Stimulated activated naive CD8-positive, alpha-beta T cell treated with anti-CD3 and anti-CD28 coated beads, Interleukin-15, Interleukin-2, amounts not matched to agents 100 ng/mL and 50 ng/mL, for 24 hours (primary cell): ENCODE results near the gene TTC19.
"Not testable (repeated sequence)": the region's sequence is repeated elsewhere in the genome, so short reads cannot be mapped to it uniquely, and the experiment has no call there.

Source experiments
- H3K27ac Mint-ChIP-seq: one replicate; pipeline ENCODE4 v1.8.0; 2021; ENCODE audit warnings: mild to moderate bottlenecking, mixed read lengths
- H3K27me3 Mint-ChIP-seq: one replicate; pipeline ENCODE4 v1.8.0; 2021; ENCODE audit warnings: mixed read lengths
- H3K36me3 Mint-ChIP-seq: one replicate; pipeline ENCODE4 v1.8.0; 2021; ENCODE audit warnings: low read depth, mixed read lengths
- H3K4me1 Mint-ChIP-seq: one replicate; pipeline ENCODE4 v1.8.0; 2021; ENCODE audit warnings: low read depth, mixed read lengths
- H3K4me3 Mint-ChIP-seq: one replicate; pipeline ENCODE4 v1.8.0; 2021; ENCODE audit warnings: mild to moderate bottlenecking, mixed read lengths
- H3K9me3 Mint-ChIP-seq: one replicate; pipeline ENCODE4 v1.8.0; 2021; ENCODE audit warnings: mixed read lengths

TTC19 gene

DNA sequence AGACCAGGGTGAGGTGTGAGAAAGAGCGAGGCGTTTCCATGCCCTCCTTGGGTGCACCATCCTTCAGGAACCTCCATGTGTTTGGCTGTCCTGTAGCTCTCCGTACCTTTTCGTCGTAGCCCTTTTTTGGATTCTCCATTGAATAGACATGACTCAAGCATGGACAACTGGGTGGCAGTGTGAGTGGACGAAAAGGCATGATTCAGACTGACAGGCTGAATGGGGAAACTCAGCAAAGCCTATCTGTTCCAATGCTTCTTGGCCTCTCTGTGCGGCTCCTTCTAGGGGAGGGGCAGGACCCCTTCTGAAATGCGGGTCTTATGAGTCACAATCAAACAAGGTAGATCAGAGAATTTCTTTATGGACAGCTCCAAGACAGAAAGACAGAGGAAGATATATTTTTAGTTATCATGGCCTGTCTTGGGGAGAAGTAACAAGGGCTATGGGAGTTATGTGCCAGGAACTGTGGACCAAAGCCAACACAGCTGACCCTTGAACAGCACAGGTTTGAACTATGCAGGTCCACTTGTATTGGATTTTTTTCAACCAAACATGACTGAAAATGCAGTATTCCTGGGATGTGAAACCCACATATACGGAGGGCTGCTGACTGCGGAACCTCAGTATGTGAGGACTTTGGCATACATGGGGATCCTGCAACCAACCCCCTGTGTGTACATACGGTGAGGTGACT is 31.8 kb upstream of the TTC19 start:
- H3K4me3 Mint-ChIP-seq, result no peak overlapping the region
- H3K9me3 Mint-ChIP-seq, result no peaks in the 10 kb centered on the region
- H3K27me3 Mint-ChIP-seq, result peaks cover 3% of the 10 kb centered on the region
- H3K27ac Mint-ChIP-seq, result no peak overlapping the region
- H3K4me1 Mint-ChIP-seq, result peaks cover 6% of the 10 kb centered on the region
- H3K36me3 Mint-ChIP-seq, result no peaks in the 10 kb centered on the region

DNA sequence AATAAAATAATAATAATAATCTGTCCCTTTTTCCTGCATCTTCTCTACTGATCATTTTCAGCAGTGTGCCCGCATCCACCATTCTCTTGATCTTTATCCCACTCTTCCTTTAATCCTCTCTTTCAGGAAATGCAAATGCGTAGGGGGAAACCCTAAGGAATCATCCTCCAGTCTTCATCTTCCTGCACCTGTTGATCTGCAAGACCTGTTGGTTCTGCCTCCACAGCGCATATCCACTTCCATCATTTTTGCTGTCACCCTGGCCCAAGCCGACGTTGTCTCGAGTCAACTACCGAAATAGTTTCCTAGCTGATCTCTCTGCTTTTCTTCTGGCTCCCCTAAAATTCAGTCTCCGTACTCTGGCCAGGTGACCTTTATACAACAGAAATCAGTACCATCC is 30.2 kb upstream of the TTC19 start:
- Mint-ChIP-seq H3K27me3 (peaks cover 3% of the 10 kb centered on the region), H3K9me3 (no peaks in the 10 kb centered on the region), H3K36me3 (no peaks in the 10 kb centered on the region), H3K4me1 (peaks cover 11% of the 10 kb centered on the region), H3K27ac (no peak overlapping the region), H3K4me3 (no peak overlapping the region)

DNA sequence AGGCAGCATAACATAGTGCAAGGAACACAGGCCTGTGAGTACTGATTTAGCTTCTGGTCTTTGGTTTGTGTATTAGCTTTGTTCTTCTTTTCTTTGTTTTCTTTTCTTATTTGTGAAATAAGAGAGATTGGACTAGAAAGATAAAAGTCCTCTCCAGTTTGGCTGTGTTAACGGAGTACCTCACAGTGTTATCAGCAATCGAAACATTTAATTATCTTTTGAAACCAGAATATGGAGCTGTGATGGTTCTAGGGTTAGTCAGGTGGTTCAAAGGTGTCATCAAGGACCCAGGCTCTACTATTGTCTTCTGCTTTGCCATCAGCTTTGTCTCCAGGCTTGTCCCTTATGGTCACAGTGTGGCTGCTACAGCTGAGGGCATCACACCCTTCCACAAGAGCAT is 29.1 kb upstream of the TTC19 start:
- no peak overlapping the region for H3K27ac Mint-ChIP-seq
- H3K4me1 Mint-ChIP-seq, result peaks cover 11% of the 10 kb centered on the region
- no peaks in the 10 kb centered on the region for H3K9me3 Mint-ChIP-seq
- peaks cover 3% of the 10 kb centered on the region for H3K27me3 Mint-ChIP-seq
- H3K4me3 Mint-ChIP-seq, result no peak overlapping the region
- H3K36me3 Mint-ChIP-seq, result peaks cover 4% of the 10 kb centered on the region

DNA sequence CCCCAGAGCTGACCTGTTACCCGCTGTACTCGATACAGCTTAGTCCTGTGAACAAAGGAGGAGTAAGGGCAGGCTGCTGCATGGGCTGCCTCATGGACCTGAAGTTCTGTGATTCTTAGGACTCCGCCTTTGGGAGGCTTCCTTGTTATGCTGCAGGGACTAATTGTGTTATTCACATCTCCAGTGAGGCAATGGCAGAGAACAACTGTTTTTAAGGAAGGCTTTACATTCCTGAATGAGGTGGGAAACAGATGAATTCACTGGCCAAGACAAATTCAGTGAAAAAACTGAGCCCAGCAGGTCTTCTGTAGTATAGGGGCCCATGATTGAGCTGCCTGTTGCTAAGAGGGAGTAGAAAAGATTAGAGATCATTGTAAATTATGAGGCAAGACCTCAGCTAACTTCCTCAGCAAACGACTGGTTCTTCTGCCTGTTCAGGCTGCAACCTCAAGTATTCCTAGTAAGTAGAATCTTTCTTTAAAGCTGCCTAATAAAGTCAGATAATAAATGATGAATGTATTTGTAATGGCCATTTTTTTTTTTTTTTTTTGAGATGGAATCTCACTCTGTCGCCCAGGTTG is 28.4 kb upstream of the TTC19 start:
- no peak overlapping the region for H3K27ac Mint-ChIP-seq
- peaks cover 11% of the 10 kb centered on the region for H3K4me1 Mint-ChIP-seq
- H3K36me3 Mint-ChIP-seq, result peaks cover 4% of the 10 kb centered on the region
- H3K4me3 Mint-ChIP-seq, result no peak overlapping the region
- H3K9me3 Mint-ChIP-seq, result no peaks in the 10 kb centered on the region
- H3K27me3 Mint-ChIP-seq, result peaks cover 3% of the 10 kb centered on the region

DNA sequence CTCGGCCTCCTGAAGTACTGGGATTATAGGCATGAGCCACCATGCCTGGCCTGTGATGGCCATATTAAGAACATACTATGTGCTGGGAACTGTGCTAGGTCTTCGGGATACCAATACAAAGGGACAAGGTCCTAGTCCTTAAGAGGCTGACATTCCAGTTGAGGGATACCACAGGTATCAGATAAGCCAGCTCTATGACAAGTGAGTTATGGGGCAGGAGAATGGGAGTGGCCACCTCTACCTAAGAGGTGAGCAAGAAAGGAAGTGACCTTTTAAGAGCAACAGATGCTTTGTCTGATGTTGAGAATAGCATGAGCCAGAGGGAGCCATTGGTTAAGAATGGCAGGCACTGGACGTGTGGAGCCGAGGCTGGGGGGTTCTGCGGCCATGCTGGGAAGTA is 27.7 kb upstream of the TTC19 start:
- Mint-ChIP-seq H3K27ac (no peak overlapping the region), H3K4me3 (no peak overlapping the region)

DNA sequence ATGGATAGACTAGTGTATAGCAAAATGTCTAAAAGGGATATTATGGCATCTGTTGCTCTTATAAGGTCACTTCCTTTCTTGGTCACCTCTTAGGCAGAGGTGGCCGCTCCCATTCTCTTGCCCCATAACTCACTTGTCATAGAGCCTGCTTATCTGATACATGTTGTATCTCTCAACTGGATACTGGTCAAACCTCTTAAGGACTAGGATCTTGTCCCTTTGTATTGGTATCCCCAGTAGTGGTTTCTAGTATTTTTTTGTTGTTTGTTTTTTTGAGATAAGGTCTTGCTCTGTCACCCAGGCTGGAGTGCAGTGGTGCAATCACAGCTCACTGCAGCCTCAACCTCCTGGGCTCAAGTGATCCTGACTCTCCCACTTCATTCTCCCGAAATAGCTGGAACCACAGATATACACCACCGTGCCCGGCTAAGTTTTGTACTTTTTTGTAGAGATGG is 27.1 kb upstream of the TTC19 start:
- peaks cover 3% of the 10 kb centered on the region for H3K27me3 Mint-ChIP-seq
- H3K36me3 Mint-ChIP-seq, result peaks cover 12% of the 10 kb centered on the region
- H3K27ac Mint-ChIP-seq, result no peak overlapping the region
- peaks cover 9% of the 10 kb centered on the region for H3K4me1 Mint-ChIP-seq
- H3K9me3 Mint-ChIP-seq, result no peaks in the 10 kb centered on the region
- no peak overlapping the region for H3K4me3 Mint-ChIP-seq

More for the DNA sequence above, 27.7 kb upstream of the TTC19 start:
- Mint-ChIP-seq H3K27me3 (peaks cover 3% of the 10 kb centered on the region), H3K36me3 (peaks cover 8% of the 10 kb centered on the region), H3K4me1 (peaks cover 11% of the 10 kb centered on the region), H3K9me3 (no peaks in the 10 kb centered on the region)

DNA sequence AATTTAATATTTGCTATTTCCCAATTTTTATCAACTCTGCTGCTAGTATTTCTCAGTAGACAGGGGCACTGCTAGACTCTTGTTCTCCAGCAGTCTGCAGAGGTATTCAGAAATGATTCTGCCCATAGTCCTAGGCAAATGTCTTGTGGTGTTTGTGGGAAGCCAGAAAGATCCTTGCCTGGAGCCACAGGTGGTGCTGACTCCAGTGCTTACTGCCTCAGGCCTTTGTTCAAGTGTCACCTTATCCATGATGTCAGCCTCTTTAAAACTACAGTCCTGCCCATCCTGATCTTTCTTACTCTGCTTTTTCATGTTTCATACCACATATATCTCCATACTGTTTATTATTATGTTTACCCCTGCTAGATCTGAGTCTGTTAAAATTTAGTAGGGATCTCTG is 26.6 kb upstream of the TTC19 start:
- H3K4me1 Mint-ChIP-seq, result peaks cover 6% of the 10 kb centered on the region
- no peak overlapping the region for H3K27ac Mint-ChIP-seq
- H3K9me3 Mint-ChIP-seq, result no peaks in the 10 kb centered on the region
- H3K36me3 Mint-ChIP-seq, result peaks cover 16% of the 10 kb centered on the region
- no peaks in the 10 kb centered on the region for H3K27me3 Mint-ChIP-seq
- no peak overlapping the region for H3K4me3 Mint-ChIP-seq

DNA sequence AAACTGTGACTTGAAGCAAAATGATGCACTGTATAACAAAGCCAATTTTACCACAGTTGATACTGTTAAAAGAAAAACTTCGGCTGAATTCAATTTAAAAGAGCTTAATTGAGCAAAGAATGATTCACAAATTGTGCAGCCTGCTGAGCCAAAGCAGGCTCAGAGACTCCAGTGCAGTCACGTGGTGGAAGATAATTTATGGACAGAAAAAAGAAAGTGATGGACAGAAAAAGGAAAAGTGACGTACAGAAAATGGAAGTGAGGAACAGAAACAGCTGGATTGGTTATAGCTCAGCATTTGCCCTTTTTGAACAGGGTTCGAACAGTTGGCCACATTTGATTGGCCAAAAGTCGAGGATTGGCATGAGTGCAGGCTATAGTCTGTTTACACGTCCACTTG is 25.8 kb upstream of the TTC19 start:
- Mint-ChIP-seq H3K4me3 (no peak overlapping the region), H3K4me1 (peaks cover 6% of the 10 kb centered on the region), H3K36me3 (peaks cover 18% of the 10 kb centered on the region), H3K9me3 (no peaks in the 10 kb centered on the region), H3K27ac (no peak overlapping the region), H3K27me3 (no peaks in the 10 kb centered on the region)

DNA sequence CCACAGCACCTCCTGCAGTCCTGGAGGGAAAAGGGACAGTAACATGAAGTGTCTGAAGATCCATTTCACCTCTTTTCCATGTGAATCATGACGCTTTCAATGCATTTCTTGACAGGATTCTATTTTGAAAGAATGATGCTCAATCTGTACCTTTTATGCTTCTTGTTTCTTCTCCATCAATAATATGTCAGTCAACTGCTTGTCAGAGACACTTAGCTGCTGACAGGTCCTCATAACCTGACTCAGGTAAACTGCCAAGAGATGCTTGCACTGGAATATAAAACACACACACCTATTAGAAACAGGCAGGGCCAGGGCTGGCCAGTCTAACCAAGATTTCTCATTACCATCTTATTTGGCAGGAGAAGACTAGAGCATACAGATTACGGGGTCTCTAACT is 21.7 kb upstream of the TTC19 start:
- no peaks in the 10 kb centered on the region for H3K27me3 Mint-ChIP-seq
- peaks cover 48% of the 10 kb centered on the region for H3K36me3 Mint-ChIP-seq
- peaks cover 28% of the 10 kb centered on the region for H3K4me1 Mint-ChIP-seq
- H3K9me3 Mint-ChIP-seq, result no peaks in the 10 kb centered on the region
- no peak overlapping the region for H3K27ac Mint-ChIP-seq
- H3K4me3 Mint-ChIP-seq, result no peak overlapping the region

DNA sequence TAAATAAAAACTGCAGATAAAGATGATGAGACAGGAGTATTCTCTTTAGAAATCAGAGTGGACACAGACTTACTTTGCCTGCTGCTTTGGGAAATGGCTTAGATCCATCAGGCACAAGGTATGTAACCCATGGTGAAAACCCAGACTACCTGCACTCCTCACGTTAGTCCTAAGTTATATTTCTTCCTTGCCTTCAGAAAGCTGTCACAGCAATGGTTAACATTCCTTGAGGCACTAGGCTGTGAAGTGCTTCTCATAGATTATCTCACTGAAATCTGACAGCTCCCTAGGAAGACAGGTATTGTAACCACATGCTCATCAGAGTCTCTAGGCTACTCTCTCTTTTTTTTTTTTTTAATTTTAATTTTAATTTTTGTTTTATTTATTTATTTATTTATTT is 21.0 kb upstream of the TTC19 start:
- Mint-ChIP-seq H3K36me3 (peaks cover 48% of the 10 kb centered on the region), H3K27ac (no peak overlapping the region), H3K4me3 (no peak overlapping the region), H3K9me3 (no peaks in the 10 kb centered on the region), H3K27me3 (no peaks in the 10 kb centered on the region), H3K4me1 (peaks cover 23% of the 10 kb centered on the region)

DNA sequence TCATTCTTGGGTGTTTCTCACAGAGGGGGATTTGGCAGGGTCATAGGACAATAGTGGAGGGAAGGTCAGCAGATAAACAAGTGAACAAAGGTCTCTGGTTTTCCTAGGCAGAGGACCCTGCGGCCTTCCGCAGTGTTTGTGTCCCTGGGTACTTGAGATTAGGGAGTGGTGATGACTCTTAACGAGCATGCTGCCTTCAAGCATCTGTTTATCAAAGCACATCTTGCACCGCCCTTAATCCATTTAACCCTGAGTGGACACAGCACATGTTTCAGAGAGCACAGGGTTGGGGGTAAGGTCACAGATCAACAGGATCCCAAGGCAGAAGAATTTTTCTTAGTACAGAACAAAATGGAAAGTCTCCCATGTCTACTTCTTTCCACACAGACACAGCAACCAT is 20.6 kb upstream of the TTC19 start:
- not testable (repeated sequence) for H3K4me3 Mint-ChIP-seq, H3K27ac Mint-ChIP-seq, H3K27me3 Mint-ChIP-seq, H3K9me3 Mint-ChIP-seq
- Mint-ChIP-seq H3K36me3 (peaks cover 52% of the 10 kb centered on the region), H3K4me1 (peaks cover 23% of the 10 kb centered on the region)

DNA sequence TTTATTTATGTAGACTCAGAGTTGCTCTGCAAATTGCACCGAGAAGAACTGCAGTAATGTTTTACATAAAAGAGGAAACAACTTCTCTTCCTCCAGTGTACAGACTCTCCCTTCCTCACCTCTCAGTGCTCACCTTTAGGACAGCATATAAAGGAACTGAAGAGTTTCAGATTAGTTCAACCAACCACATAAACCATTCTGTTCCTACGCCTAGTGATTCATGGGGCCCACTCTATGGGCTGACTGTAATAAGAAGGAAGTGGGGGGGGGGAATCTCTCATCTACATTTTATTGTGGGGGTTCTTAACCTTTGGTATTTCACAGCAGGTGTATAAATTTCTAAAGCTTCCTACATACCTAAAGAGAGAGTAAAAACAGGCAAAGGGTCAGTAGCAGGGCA is 18.4 kb upstream of the TTC19 start:
- Mint-ChIP-seq H3K4me3 (peak overlapping the region; percentile 21), H3K27ac (no peak overlapping the region), H3K36me3 (peaks cover 60% of the 10 kb centered on the region), H3K27me3 (no peaks in the 10 kb centered on the region), H3K4me1 (peaks cover 23% of the 10 kb centered on the region), H3K9me3 (no peaks in the 10 kb centered on the region)

DNA sequence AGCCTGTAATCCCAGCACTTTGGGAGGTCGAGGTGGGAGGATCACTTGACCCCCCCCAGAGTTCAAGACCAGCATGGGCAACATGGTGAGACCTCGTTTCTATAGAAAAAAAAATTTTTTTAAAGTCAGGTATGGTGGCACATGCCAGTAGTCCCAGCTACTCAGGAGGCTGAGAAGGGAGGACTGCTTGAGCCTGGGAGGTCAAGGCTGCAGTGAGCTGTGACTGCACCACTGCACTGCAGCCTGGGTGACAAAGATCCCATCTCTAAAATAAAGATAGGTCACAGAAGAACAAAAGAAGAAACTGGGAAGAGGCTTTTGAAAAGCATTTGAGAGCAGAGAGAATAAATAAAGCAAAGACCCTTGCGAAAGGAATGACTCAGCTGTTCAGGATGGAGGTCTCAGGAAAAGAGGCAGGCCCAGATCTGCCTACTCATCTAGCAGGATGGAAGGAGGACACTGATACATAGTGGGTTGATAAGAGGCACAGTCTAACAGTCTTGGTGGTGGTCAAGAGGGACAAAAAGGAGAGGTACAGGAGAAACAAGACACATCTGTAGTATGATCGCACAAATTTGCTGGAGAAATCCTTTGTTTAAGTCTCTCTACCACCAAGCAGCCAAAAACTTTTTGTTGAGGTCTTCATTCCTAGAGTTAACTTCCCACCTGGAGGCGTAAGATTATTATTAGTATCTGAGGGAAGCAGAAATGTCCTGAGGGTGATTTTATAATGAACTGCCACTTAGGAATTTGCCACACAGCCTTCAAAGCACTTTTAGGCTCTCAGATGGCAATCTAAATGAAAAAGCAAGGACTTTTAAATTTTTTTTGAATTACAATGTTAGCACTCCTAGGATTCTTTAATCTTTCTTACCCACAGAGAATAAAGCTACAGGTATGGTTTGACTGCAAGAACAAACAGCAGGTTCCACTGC is 17.7 kb upstream of the TTC19 start:
- peak overlapping the region; percentile 38 for H3K27ac Mint-ChIP-seq
- peaks cover 23% of the 10 kb centered on the region for H3K4me1 Mint-ChIP-seq
- H3K36me3 Mint-ChIP-seq, result peaks cover 60% of the 10 kb centered on the region
- H3K27me3 Mint-ChIP-seq, result no peaks in the 10 kb centered on the region
- no peak overlapping the region for H3K4me3 Mint-ChIP-seq
- no peaks in the 10 kb centered on the region for H3K9me3 Mint-ChIP-seq

DNA sequence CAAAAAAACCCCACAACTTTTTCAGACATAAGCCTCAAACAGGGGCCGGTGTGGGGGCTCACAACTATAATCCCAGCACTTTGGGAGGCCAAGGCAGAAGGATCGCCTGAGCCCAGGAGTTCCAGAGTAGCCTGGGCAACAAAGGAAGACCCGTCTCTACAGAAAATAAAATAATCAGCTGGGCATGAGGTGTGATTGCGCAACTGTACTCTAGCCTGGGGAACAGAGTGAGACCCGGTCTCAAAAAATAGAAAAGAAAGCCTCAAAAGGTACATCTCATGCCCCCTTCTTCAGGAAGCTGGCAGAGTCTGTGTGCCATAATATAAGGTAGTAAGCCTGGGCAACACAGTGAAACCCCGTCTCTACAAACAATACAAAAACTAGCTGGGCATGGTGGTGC is 3.3 kb upstream of the TTC19 start:
- Mint-ChIP-seq H3K27me3 (no peaks in the 10 kb centered on the region), H3K4me3 (no peak overlapping the region), H3K27ac (no peak overlapping the region), H3K4me1 (peaks cover 28% of the 10 kb centered on the region), H3K9me3 (no peaks in the 10 kb centered on the region), H3K36me3 (peaks cover 24% of the 10 kb centered on the region)

DNA sequence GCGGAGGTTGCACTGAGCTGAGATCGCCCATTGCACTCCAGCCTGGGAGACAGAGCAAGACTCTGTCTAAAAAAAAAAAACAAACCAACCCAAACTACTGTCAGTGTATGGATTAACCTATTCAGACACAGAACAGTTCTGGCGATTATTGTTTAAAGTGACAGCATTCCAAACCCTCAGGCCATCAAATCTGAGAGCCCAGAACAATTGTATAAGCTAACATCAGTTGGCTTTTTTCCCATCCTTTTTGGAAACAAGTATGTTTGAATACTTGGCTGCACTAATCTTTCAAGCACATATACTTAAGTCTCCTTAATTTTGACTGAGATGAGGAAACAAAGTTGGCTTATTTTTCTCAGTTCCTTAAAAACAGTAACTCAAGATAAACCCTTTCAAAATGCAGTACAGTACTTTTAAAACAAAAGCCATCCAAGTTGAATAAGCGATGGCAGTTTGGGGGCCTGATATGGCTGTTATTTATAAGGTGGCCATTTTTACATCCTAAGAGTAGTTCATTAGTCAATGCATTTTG is 1.5 kb upstream of the TTC19 start:
- peaks cover 36% of the 10 kb centered on the region for H3K36me3 Mint-ChIP-seq
- no peaks in the 10 kb centered on the region for H3K27me3 Mint-ChIP-seq
- no peak overlapping the region for H3K27ac Mint-ChIP-seq
- peaks cover 42% of the 10 kb centered on the region for H3K4me1 Mint-ChIP-seq
- no peaks in the 10 kb centered on the region for H3K9me3 Mint-ChIP-seq
- H3K4me3 Mint-ChIP-seq, result peak overlapping the region; percentile 99
